ENCODE measurements around the gene CCNY. TPM values are rescaled to one million over a fixed set of nuclear protein-coding genes. Genes with fewer than 3 reads are reported as not detected.
"Not testable (repeated sequence)": the region's sequence is repeated elsewhere in the genome, so short reads cannot be mapped to it uniquely, and the experiment has no call there.

The CCNY gene
- total RNA-seq, 2 donors from 2014 or later = 31.6 to 54.0 TPM

DNA sequence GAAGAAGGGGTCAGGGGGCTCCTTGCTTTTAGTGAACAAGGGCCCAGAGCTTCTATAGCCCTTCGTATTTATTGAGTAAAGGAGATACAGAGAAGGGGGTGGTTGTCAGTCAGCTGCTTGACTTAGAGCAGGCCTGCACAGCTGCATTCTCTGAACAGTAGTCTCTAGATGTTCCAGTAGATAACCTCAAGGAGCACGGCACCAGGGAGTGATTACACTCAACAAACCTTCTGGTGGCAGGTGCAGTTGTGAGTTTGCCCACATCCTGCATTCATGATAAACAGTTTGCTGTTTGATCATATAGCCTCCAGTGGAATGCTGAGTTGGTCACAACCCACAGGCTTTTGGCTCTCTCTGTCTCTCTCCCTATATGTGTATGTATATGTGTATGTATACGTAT, 198.8 kb downstream of the CCNY start:
- H3K36me3 ChIP-seq = no peaks in the 10 kb centered on the region
- intact Hi-C loops (cut with DNase I) = no loop called here
- 98% methylated on average over 3 of the region's 3 CpGs for WGBS
- DNase-seq (ENCODE audit: low spot score) = no peak
- no peak overlapping the region for H3K4me3 ChIP-seq
- no peaks in the 10 kb centered on the region for H3K27me3 ChIP-seq (replicated peaks; ENCODE audit: insufficient read depth)
- H3K27ac ChIP-seq = no peak overlapping the region
- no peaks in the 10 kb centered on the region for H3K4me1 ChIP-seq (replicated peaks)
- TF ChIP-seq POLR2AphosphoS5 (IDR thresholded peaks at IDR 0.05) = no peak
- TF ChIP-seq, protein P1, sequence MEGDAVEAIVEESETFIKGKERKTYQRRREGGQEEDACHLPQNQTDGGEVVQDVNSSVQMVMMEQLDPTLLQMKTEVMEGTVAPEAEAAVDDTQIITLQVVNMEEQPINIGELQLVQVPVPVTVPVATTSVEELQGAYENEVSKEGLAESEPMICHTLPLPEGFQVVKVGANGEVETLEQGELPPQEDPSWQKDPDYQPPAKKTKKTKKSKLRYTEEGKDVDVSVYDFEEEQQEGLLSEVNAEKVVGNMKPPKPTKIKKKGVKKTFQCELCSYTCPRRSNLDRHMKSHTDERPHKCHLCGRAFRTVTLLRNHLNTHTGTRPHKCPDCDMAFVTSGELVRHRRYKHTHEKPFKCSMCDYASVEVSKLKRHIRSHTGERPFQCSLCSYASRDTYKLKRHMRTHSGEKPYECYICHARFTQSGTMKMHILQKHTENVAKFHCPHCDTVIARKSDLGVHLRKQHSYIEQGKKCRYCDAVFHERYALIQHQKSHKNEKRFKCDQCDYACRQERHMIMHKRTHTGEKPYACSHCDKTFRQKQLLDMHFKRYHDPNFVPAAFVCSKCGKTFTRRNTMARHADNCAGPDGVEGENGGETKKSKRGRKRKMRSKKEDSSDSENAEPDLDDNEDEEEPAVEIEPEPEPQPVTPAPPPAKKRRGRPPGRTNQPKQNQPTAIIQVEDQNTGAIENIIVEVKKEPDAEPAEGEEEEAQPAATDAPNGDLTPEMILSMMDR (IDR thresholded peaks at IDR 0.05) = no peak
- TF ChIP-seq POLR2A (IDR thresholded peaks at IDR 0.05) = no peak
- H3K9me3 ChIP-seq = no peaks in the 10 kb centered on the region

DNA sequence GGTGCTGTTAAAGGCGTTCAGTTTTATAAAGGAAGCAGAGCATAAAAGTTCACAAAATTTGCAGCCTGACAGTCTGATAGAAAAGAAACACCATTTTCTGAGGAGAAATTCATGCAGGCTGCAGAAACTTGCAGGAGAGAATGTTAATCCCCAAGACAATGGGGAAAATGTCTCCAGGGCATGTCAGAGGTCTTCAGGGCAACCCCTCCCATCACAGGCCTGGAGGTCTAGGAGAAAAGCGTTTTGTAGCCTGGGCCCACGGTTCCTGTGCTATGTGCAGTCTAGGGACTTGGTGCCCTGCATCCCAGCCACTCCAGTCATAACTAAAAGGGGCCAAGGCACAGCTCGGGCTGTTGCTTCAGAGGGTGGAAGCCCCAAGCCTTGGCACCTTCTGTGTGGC, 200.5 kb downstream of the CCNY start:
- Histone ChIP-seq H3K27me3 (replicated peaks; ENCODE audit: insufficient read depth) (no peaks in the 10 kb centered on the region), H3K4me3 (no peak overlapping the region), H3K4me1 (replicated peaks) (no peaks in the 10 kb centered on the region), H3K9me3 (no peaks in the 10 kb centered on the region), H3K36me3 (no peaks in the 10 kb centered on the region), H3K27ac (no peak overlapping the region)
- DNase-seq (ENCODE audit: low spot score) = no peak
- intact Hi-C loops (cut with DNase I) = no loop called here
- no peak for TF ChIP-seq POLR2A (IDR thresholded peaks at IDR 0.05)
- TF ChIP-seq, protein P1 (IDR thresholded peaks at IDR 0.05) = no peak
- no peak for TF ChIP-seq POLR2AphosphoS5 (IDR thresholded peaks at IDR 0.05)
- WGBS = 94% methylated on average over 4 of the region's 4 CpGs

DNA sequence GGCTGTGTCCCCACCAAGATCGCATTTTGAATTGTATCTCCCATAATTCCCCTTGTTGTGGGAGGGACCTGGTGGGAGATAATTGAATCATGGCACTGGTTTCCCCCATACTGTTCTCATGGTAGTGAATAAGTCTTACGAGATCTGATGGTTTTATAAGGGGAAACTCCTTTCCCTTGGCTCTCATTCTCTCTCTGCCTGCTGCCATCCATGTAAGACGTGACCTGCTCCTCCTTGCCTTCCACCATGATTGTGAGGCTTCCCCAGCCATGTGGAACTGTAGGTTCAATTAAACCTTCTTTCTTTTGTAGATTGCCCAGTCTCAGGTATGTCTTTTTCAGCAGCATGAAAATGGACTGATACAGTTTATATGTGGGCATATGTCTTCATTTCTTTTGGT, 201.6 kb downstream of the CCNY start:
- H3K9me3 ChIP-seq; H3K27me3 ChIP-seq (replicated peaks; ENCODE audit: insufficient read depth); H3K27ac ChIP-seq; H3K4me1 ChIP-seq (replicated peaks); intact Hi-C loops (cut with DNase I); H3K36me3 ChIP-seq; DNase-seq (ENCODE audit: low spot score); H3K4me3 ChIP-seq: not testable (repeated sequence)
- 100% methylated on average over 3 of the region's 3 CpGs for WGBS

DNA sequence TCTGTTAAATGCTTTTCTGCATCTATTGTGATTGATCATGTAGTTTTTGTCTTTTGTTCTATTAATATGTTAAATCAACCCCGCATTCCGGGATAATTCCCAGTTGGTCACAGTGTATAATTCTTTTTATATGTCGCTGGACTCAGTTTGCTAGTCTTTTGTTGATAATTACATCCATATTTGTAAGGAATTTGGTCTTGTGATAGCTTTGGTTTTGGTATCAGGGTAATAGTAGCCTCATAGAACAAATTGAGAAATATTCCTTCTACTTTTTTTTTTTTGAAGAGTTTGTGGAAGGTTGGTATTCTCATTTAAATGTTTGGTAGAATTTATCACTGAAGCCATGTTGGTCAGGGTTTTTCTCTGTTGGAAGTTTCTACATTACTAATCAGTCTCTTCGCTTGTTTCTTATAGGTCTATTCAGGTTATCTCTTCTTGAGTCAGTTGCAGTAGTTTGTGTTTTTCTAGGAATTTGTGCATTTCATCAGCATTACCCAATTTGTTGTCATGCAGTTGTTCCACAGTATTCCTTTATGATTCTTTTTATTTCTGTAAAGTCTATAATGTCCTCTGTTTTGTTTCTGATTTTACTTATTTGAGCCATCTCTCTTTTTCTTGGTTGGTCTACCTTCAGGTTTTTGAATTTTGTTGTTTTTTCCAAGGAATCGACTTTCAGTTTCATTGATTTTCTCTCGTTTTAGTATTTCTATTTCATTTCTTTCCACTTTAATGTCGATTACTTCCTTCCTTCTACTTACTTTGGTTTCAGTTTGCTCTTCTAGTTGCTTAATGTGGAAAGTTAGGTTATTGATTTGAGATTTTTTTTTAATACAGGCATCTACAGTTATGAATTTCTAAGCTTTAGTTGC, 204.2 kb downstream of the CCNY start:
- no peaks in the 10 kb centered on the region for H3K27me3 ChIP-seq (replicated peaks; ENCODE audit: insufficient read depth)
- intact Hi-C loops (cut with DNase I) = no loop called here
- H3K27ac ChIP-seq = no peak overlapping the region
- H3K4me3 ChIP-seq = no peak overlapping the region
- H3K9me3 ChIP-seq = no peaks in the 10 kb centered on the region
- no peak for DNase-seq (ENCODE audit: low spot score)
- WGBS = 90% methylated on average over 7 of the region's 7 CpGs
- H3K4me1 ChIP-seq (replicated peaks) = no peaks in the 10 kb centered on the region
- no peaks in the 10 kb centered on the region for H3K36me3 ChIP-seq
- TF ChIP-seq, protein P1 (IDR thresholded peaks at IDR 0.05) = no peak
- TF ChIP-seq POLR2A (IDR thresholded peaks at IDR 0.05) = no peak

DNA sequence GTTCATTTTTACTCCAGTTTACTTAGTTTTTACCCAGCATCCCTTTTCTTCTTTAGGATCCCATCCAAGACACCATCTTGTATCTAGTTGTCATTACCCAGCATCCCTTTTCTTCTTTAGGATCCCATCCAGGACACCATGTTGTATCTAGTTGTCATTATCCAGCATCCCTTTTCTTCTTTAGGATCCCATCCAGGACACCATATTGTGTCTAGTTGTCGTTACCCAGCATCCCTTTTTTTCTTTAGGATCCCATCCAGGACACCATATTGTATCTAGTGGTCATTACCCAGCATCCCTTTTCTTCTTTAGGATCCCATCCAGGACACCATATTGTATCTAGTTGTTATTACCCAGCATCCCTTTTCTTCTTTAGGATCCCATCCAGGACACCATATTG, 205.4 kb downstream of the CCNY start:
- Histone ChIP-seq H3K4me3 (no peak overlapping the region), H3K36me3 (no peaks in the 10 kb centered on the region), H3K27me3 (replicated peaks; ENCODE audit: insufficient read depth) (no peaks in the 10 kb centered on the region), H3K27ac (no peak overlapping the region), H3K4me1 (replicated peaks) (no peaks in the 10 kb centered on the region), H3K9me3 (no peaks in the 10 kb centered on the region)
- 97% methylated on average over 1 of the region's 1 CpG for WGBS
- DNase-seq (ENCODE audit: low spot score) = no peak
- TF ChIP-seq, protein P1 (IDR thresholded peaks at IDR 0.05) = no peak
- TF ChIP-seq POLR2AphosphoS5 (IDR thresholded peaks at IDR 0.05) (no peak), POLR2A (IDR thresholded peaks at IDR 0.05) (no peak)
- intact Hi-C loops (cut with DNase I) = no loop called here

Data from prostate gland (tissue), 2 donors.